SK-N-SH (cell line): ENCODE data around the gene SMC1B. TPM values are rescaled to one million over a fixed set of nuclear protein-coding genes. Genes with fewer than 3 reads are reported as not detected.

Experiments
- CTCF ChIA-PET: fragments of 300-600, 350-600 bp; formaldehyde crosslinking; extraction: SDS; loops from one replicate; lab custom pipeline; 2021; lab: Yijun Ruan, JAX
- POLR2A ChIA-PET: fragments of 350-600 bp; sonication (Branson Sonifier 250); formaldehyde crosslinking; extraction: SDS; loops from one replicate; lab custom pipeline; 2020; ENCODE audit warnings: antibody characterized with exemption, inconsistent platforms; lab: Yijun Ruan, JAX
- DNase-seq: peaks from one replicate; pipeline ENCODE4 v3.0.0; 2012
- H2AFZ ChIP-seq: fragments of 200-600 bp; sonication (generic); 2 replicates; pipeline ENCODE4 v1.8.1; 2016; ENCODE audit warnings: antibody characterized with exemption, mild to moderate bottlenecking, low read depth
- H3F3A ChIP-seq: fragments of 200-600 bp; sonication (generic); replicated peaks from 2 replicates; pipeline ENCODE3; 2016; ENCODE audit warnings: antibody characterized with exemption, mild to moderate bottlenecking; ENCODE audit not compliant: insufficient read depth
- H3K27ac ChIP-seq, 2 experiments: fragments of 200-500 bp in 1 of 2; fragments of 200-600 bp in 1 of 2; sonication (Bioruptor generic) in 1 of 2; sonication (generic), shearing (Covaris generic) in 1 of 2; 2 replicates each; pipeline versions ENCODE4 v1.5.1 to v1.6.1; 2014 to 2016; ENCODE audit warnings: low read depth in 2 of 2, inconsistent platforms in 1 of 2, low read length in 1 of 2, mild to moderate bottlenecking in 1 of 2, mixed read lengths in 1 of 2
- H3K27me3 ChIP-seq: fragments of 200-600 bp; sonication (generic), shearing (Covaris generic); 2 replicates; pipeline ENCODE4 v1.6.1; 2016; ENCODE audit warnings: mixed run types; ENCODE audit not compliant: insufficient read depth
- H3K36me3 ChIP-seq, 2 experiments: fragments of 200-500 bp in 1 of 2; fragments of 200-600 bp in 1 of 2; sonication (Bioruptor generic) in 1 of 2; sonication (generic) in 1 of 2; replicated peaks in 1 of 2; 2 replicates each; pipeline versions ENCODE3 to v1.5.1; 2014 to 2016; ENCODE audit warnings: low read length in 1 of 2, mild to moderate bottlenecking in 1 of 2; ENCODE audit not compliant: insufficient read depth in 2 of 2, control insufficient read depth in 1 of 2
- H3K4me1 ChIP-seq, 2 experiments: fragments of 200-500 bp in 1 of 2; fragments of 200-600 bp in 1 of 2; sonication (Bioruptor generic) in 1 of 2; sonication (generic), shearing (Covaris generic) in 1 of 2; 2 replicates each; pipeline versions ENCODE4 v1.5.1 to v1.6.1; 2014 to 2016; ENCODE audit warnings: low read depth in 1 of 2, low read length in 1 of 2, mixed run types in 1 of 2; ENCODE audit not compliant: insufficient read depth in 2 of 2, control insufficient read depth in 1 of 2
- H3K4me2 ChIP-seq: fragments of 200-600 bp; sonication (generic), shearing (Covaris generic); 2 replicates; pipeline ENCODE4 v1.6.1; 2017; ENCODE audit warnings: mixed run types
- H3K4me3 ChIP-seq, 2 experiments: fragments of 200-500 bp in 1 of 2; fragments of 200-600 bp in 1 of 2; sonication (Bioruptor generic) in 1 of 2; sonication (generic), shearing (Covaris generic) in 1 of 2; 2 replicates each; pipeline versions ENCODE4 v1.5.1 to v1.8.1; 2014 to 2016; ENCODE audit warnings: low read depth in 2 of 2, inconsistent platforms in 1 of 2, low read length in 1 of 2, mild to moderate bottlenecking in 1 of 2, mixed read lengths in 1 of 2, moderate library complexity in 1 of 2
- H3K79me2 ChIP-seq: fragments of 200-600 bp; sonication (generic); 2 replicates; pipeline ENCODE4 v1.8.1; 2017; ENCODE audit warnings: mild to moderate bottlenecking; ENCODE audit not compliant: insufficient read depth
- H3K9ac ChIP-seq: fragments of 200-600 bp; sonication (generic); 2 replicates; pipeline ENCODE4 v1.6.1; 2017; ENCODE audit warnings: mixed run types
- H3K9me2 ChIP-seq: fragments of 200-600 bp; sonication (generic); 2 replicates; pipeline ENCODE4 v1.6.1; 2017; ENCODE audit warnings: mixed run types
- H3K9me3 ChIP-seq: fragments of 200-600 bp; sonication (generic); 2 replicates; pipeline ENCODE4 v1.6.1; 2017; ENCODE audit warnings: mixed run types, mild to moderate bottlenecking, moderate library complexity
- H4K20me1 ChIP-seq: fragments of 200-600 bp; sonication (generic); 2 replicates; pipeline ENCODE4 v1.6.1; 2017; ENCODE audit warnings: mild to moderate bottlenecking, mixed run types; ENCODE audit not compliant: insufficient read depth
- CHD2 ChIP-seq: fragments of 150-350 bp; IDR thresholded peaks from 2 replicates; pipeline ENCODE4 v1.6.1; 2018; ENCODE audit warnings: low read length; ENCODE audit not compliant: partially characterized antibody
- CTCF ChIP-seq: fragments of 200-600 bp; sonication (generic); IDR thresholded peaks from 2 replicates; pipeline ENCODE4 v1.6.1; 2017; ENCODE audit warnings: antibody characterized with exemption, mild to moderate bottlenecking, moderate library complexity
- EZH2phosphoT487 ChIP-seq: fragments of 200-600 bp; sonication (generic); IDR thresholded peaks from 2 replicates; pipeline ENCODE4 v1.6.1; 2017; ENCODE audit warnings: low read depth, mixed run types, mild to moderate bottlenecking, antibody characterized with exemption, moderate library complexity, borderline replicate concordance
- FOSL2 ChIP-seq: IDR thresholded peaks from 2 replicates; pipeline ENCODE4 v1.4.0; 2012; ENCODE audit warnings: low read depth, mild to moderate bottlenecking, moderate library complexity, borderline replicate concordance
- FOXJ3 ChIP-seq: sonication (generic); formaldehyde crosslinking; IDR thresholded peaks from 2 replicates; pipeline ENCODE4 v1.5.1; 2020; ENCODE audit warnings: mild to moderate bottlenecking, missing genetic modification reagents
- GABPA ChIP-seq: IDR thresholded peaks from 2 replicates; pipeline ENCODE4 v1.4.0; 2012; ENCODE audit warnings: low read depth, mild to moderate bottlenecking
- IRF3 ChIP-seq: fragments of 150-350 bp; IDR thresholded peaks from 2 replicates; pipeline ENCODE4 v1.6.1; 2016; ENCODE audit warnings: mild to moderate bottlenecking, low read depth, low read length
- JUND ChIP-seq: IDR thresholded peaks from 2 replicates; pipeline ENCODE4 v1.4.0; 2012
- MAX ChIP-seq: IDR thresholded peaks from 2 replicates; pipeline ENCODE4 v1.4.0; 2012; ENCODE audit warnings: low read depth
- MEF2A ChIP-seq: IDR thresholded peaks from 2 replicates; pipeline ENCODE4 v1.4.0; 2012; ENCODE audit warnings: low read depth, borderline replicate concordance
- POLR2AphosphoS5 ChIP-seq: IDR thresholded peaks from 2 replicates; pipeline ENCODE4 v1.6.1; 2012; ENCODE audit warnings: low read depth, low read length
- RCOR1 ChIP-seq: fragments of 150-350 bp; IDR thresholded peaks from 2 replicates; pipeline ENCODE4 v1.6.1; 2017; ENCODE audit warnings: antibody characterized with exemption, low read length
- SIN3A ChIP-seq: IDR thresholded peaks from 2 replicates; pipeline ENCODE4 v1.6.1; 2012; ENCODE audit warnings: low read depth, mild to moderate bottlenecking, low read length, moderate library complexity, borderline replicate concordance
- SMC3 ChIP-seq: IDR thresholded peaks from 2 replicates; pipeline ENCODE4 v1.6.1; 2012; ENCODE audit warnings: low read depth, low read length, improper control_type of control experiment
- TAF1 ChIP-seq: IDR thresholded peaks from 2 replicates; pipeline ENCODE4 v1.6.1; 2012; ENCODE audit warnings: low read depth, mild to moderate bottlenecking, low read length, moderate library complexity, borderline replicate concordance
- TCF12 ChIP-seq: IDR thresholded peaks from 2 replicates; pipeline ENCODE4 v1.4.0; 2012
- USF1 ChIP-seq: IDR thresholded peaks from 2 replicates; pipeline ENCODE4 v1.4.0; 2012; ENCODE audit warnings: low read depth, borderline replicate concordance
- WGBS: methylation state at CpG from one replicate; pipeline ENCODE4 v1.1.6; 2017; ENCODE audit warnings: low lambda C conversion rate; 5-methylcytosine and 5-hydroxymethylcytosine counted together
- polyA plus RNA-seq, 3 experiments: library from polyadenylated mRNA; depleted of rRNA; stranded (reverse); fragments of >200 nt; gene quantifications; 2 replicates each; pipeline ENCODE4 v1.2.3, GENCODE V29; 2012

The SMC1B gene
- polyA plus RNA-seq, 1 of the 3 experiments (the other 2 are of a cell fraction) = not detected

- no peak for DNase-seq
- Histone ChIP-seq H3F3A (no peaks in the 10 kb centered on the region), H3K27ac (no peak overlapping the region), H2AFZ (no peak overlapping the region), H3K9ac (no peak overlapping the region), H4K20me1 (no peaks in the 10 kb centered on the region), H3K4me3 (no peak overlapping the region), H3K9me3 (no peaks in the 10 kb centered on the region), H3K9me2 (0 out of 2 replicates have a peak, but pooled peaks cover 5% of the 10 kb centered on the region), H3K36me3 (no peaks in the 10 kb centered on the region), H3K27me3 (peaks cover 3% of the 10 kb centered on the region; the same call in 1 of the 2 replicates), H3K4me1 (no peaks in the 10 kb centered on the region; a peak in 2 of 4 replicates), H3K79me2 (no peaks in the 10 kb centered on the region), H3K4me2 (no peak overlapping the region)
- ChIA-PET CTCF (interaction anchor here (1.2 kb wide), 1 partner anchor 8 kb away, joined by 3 read pairs; no protein-coding TSS in a partner anchor), POLR2A (no interaction called here)
- 83% methylated on average over 7 of the region's 13 CpGs for WGBS
- no peak for TF ChIP-seq FOSL2
- TF ChIP-seq CHD2 = no peak
- no peak for TF ChIP-seq TAF1
- no peak for TF ChIP-seq SIN3A
- no peak for TF ChIP-seq POLR2AphosphoS5
- TF ChIP-seq MEF2A = no peak
- no peak for TF ChIP-seq EZH2phosphoT487
- no peak for TF ChIP-seq RCOR1
- no peak for TF ChIP-seq USF1
- no peak for TF ChIP-seq FOXJ3 (CRISPR knock-in tag)
- no peak for TF ChIP-seq MAX
- no peak for TF ChIP-seq CTCF
- no peak for TF ChIP-seq SMC3
- TF ChIP-seq, all 33 proteins: peak for 0
These were observed 15.2 kb downstream of the SMC1B start for GRCh38 chr22:45398214-45398613.

GRCh38 chr22:45397806-45398205 is 15.6 kb downstream of the SMC1B start:
- Histone ChIP-seq H3K27ac (no peak overlapping the region), H3K9ac (no peak overlapping the region), H3K36me3 (no peaks in the 10 kb centered on the region), H4K20me1 (no peaks in the 10 kb centered on the region), H3K4me1 (no peaks in the 10 kb centered on the region; a peak in 2 of 4 replicates), H3K4me3 (no peak overlapping the region), H3K4me2 (no peak overlapping the region), H3K9me3 (no peaks in the 10 kb centered on the region), H3F3A (no peaks in the 10 kb centered on the region), H3K9me2 (0 out of 2 replicates have a peak, but pooled peaks cover 5% of the 10 kb centered on the region), H2AFZ (no peak overlapping the region), H3K27me3 (peaks cover 3% of the 10 kb centered on the region; the same call in 1 of the 2 replicates), H3K79me2 (no peaks in the 10 kb centered on the region)
- DNase-seq = no peak
- CTCF ChIA-PET = interaction anchor here (1.2 kb wide), 1 partner anchor 8 kb away, joined by 3 read pairs; no protein-coding TSS in a partner anchor
- POLR2A ChIA-PET = no interaction called here
- TF ChIP-seq JUND (no peak), MAX (no peak), GABPA (no peak), IRF3 (no peak), TCF12 (no peak), FOXJ3 (CRISPR knock-in tag) (no peak), POLR2AphosphoS5 (no peak), CHD2 (no peak)
- WGBS = 55% methylated on average over 5 of the region's 5 CpGs
